IMR-90 (cell line): ENCODE results near the gene PDZRN3.

Experiments used
- BHLHE40 ChIP-seq: fragments of 150-350 bp; IDR thresholded peaks from 2 replicates; pipeline ENCODE4 v1.6.1; 2016; ENCODE audit warnings: mild to moderate bottlenecking, low read depth, low read length
- CEBPB ChIP-seq: IDR thresholded peaks from 2 replicates; pipeline ENCODE4 v1.6.1; 2012; ENCODE audit warnings: low read depth, low read length, improper control_type of control experiment
- CTCF ChIP-seq: conservative IDR thresholded peaks from 2 replicates; pipeline ENCODE4 v1.5.1; 2012; ENCODE audit warnings: mild to moderate bottlenecking, low read depth, low read length, improper control_type of control experiment
- MAFK ChIP-seq: IDR thresholded peaks from 2 replicates; pipeline ENCODE4 v1.6.1; 2012; ENCODE audit warnings: low read depth, low read length, improper control_type of control experiment
- POLR2A ChIP-seq: IDR thresholded peaks from 2 replicates; pipeline ENCODE4 v1.6.1; 2012; ENCODE audit warnings: mild to moderate bottlenecking, low read depth, low read length
- RCOR1 ChIP-seq: IDR thresholded peaks from 2 replicates; pipeline ENCODE4 v1.6.1; 2012; ENCODE audit warnings: mild to moderate bottlenecking, low read length, improper control_type of control experiment; ENCODE audit not compliant: insufficient replicate concordance
- SMC3 ChIP-seq: fragments of 150-350 bp; IDR thresholded peaks from 2 replicates; pipeline ENCODE4 v1.6.1; 2016; ENCODE audit warnings: low read depth, mild to moderate bottlenecking, antibody characterized with exemption, low read length, moderate library complexity

- TF ChIP-seq POLR2A (no peak), CTCF (no peak), SMC3 (no peak), MAFK (no peak), CEBPB (no peak), BHLHE40 (no peak), RCOR1 (no peak)
Observed at GRCh38 chr3:73572368-73572767, 52.4 kb downstream of the PDZRN3 start.
